Stimulated activated CD4-positive, alpha-beta T cell treated with anti-CD3 and anti-CD28 coated beads, Interleukin-2, amount 100 ng/mL, for 4 hours (primary cell): ENCODE results near the gene COL4A2.

Experiments
- DNase-seq: peaks from one replicate; pipeline ENCODE4 v3.0.0-alpha.2; 2020; ENCODE audit warnings: low read depth

Gene COL4A2

GRCh38 chr13:110455444-110455843, 148.4 kb downstream of the COL4A2 start:
- DNase-seq: no peak

- DNase-seq: peak; percentile 39
These were observed 148.9 kb downstream of the COL4A2 start for GRCh38 chr13:110455941-110456340.

- no peak for DNase-seq
These were observed 149.5 kb downstream of the COL4A2 start for GRCh38 chr13:110456550-110456949.

- no peak for DNase-seq
These were observed 150.3 kb downstream of the COL4A2 start for GRCh38 chr13:110457361-110457760.

GRCh38 chr13:110458017-110458416, 150.9 kb downstream of the COL4A2 start:
- no peak for DNase-seq

GRCh38 chr13:110458594-110459365, 151.7 kb downstream of the COL4A2 start:
- no peak for DNase-seq

- DNase-seq: no peak
These were observed 155.0 kb downstream of the COL4A2 start for GRCh38 chr13:110462091-110462490.

- DNase-seq: no peak
These were observed 156.1 kb downstream of the COL4A2 start for GRCh38 chr13:110463156-110463555.

- DNase-seq: no peak
These were observed 156.9 kb downstream of the COL4A2 start for GRCh38 chr13:110463871-110464510.

GRCh38 chr13:110464556-110465333, 157.7 kb downstream of the COL4A2 start:
- no peak for DNase-seq

GRCh38 chr13:110465696-110466095, 158.6 kb downstream of the COL4A2 start:
- no peak for DNase-seq

GRCh38 chr13:110466266-110466915, 159.3 kb downstream of the COL4A2 start:
- no peak for DNase-seq

GRCh38 chr13:110467516-110468110, 160.5 kb downstream of the COL4A2 start:
- DNase-seq: no peak

GRCh38 chr13:110468986-110469495, 162.0 kb downstream of the COL4A2 start:
- no peak for DNase-seq

- DNase-seq: no peak
These were observed 162.5 kb downstream of the COL4A2 start for GRCh38 chr13:110469597-110469996.

- no peak for DNase-seq
These were observed 163.4 kb downstream of the COL4A2 start for GRCh38 chr13:110470272-110471009.

GRCh38 chr13:110471156-110471832, 164.2 kb downstream of the COL4A2 start:
- DNase-seq: no peak

GRCh38 chr13:110471833-110472162, 164.7 kb downstream of the COL4A2 start:
- no peak for DNase-seq

GRCh38 chr13:110472904-110473563, 165.9 kb downstream of the COL4A2 start:
- no peak for DNase-seq

GRCh38 chr13:110474713-110475112, 167.6 kb downstream of the COL4A2 start:
- DNase-seq: no peak
